Fibroblast of peridontal ligament (primary cell): ENCODE measurements around the gene ACLY.
A peak's percentile ranks its signal among the peaks of the same experiment; 100 is the strongest.
"Not testable (repeated sequence)": the region's sequence is repeated elsewhere in the genome, so short reads cannot be mapped to it uniquely, and the experiment has no call there.

Experiments used
- DNase-seq: peaks from one replicate; pipeline ENCODE4 v3.0.0-alpha.2; 2010; ENCODE audit errors: extremely low read depth

ACLY gene

GRCh38 chr17:41873559-41874292 lies 45.0 kb downstream of the ACLY start:
- no peak for DNase-seq

GRCh38 chr17:41871789-41872188 lies 47.0 kb downstream of the ACLY start:
- no peak for DNase-seq

- no peak for DNase-seq
Measured at GRCh38 chr17:41870627-41871026, 48.1 kb downstream of the ACLY start.

- no peak for DNase-seq
Measured at GRCh38 chr17:41870097-41870496, 48.7 kb downstream of the ACLY start.

- no peak for DNase-seq
Measured at GRCh38 chr17:41869426-41869825, 49.3 kb downstream of the ACLY start.

- no peak for DNase-seq
Measured at GRCh38 chr17:41868568-41868967, 50.2 kb downstream of the ACLY start.

- no peak for DNase-seq
Measured at GRCh38 chr17:41865596-41865893, 53.2 kb downstream of the ACLY start.

GRCh38 chr17:41864836-41865595 lies 53.7 kb downstream of the ACLY start, which contains the start of gene KLHL11:
TSS of gene KLHL11 (minus strand) at chr17:41865423. CDS start at chr17:41865370, 53 bp downstream.
- peak; percentile 82 for DNase-seq

- peak; percentile 27 for DNase-seq
Measured at GRCh38 chr17:41864498-41864835, 54.3 kb downstream of the ACLY start.

GRCh38 chr17:41863074-41863848 lies 55.5 kb downstream of the ACLY start:
- no peak for DNase-seq

- DNase-seq, result no peak
Measured at GRCh38 chr17:41860254-41860931, 58.4 kb downstream of the ACLY start.

GRCh38 chr17:41851382-41851781 lies 67.4 kb downstream of the ACLY start:
- not testable (repeated sequence) for DNase-seq

- no peak for DNase-seq
Measured at GRCh38 chr17:41849251-41849990, 69.3 kb downstream of the ACLY start.

GRCh38 chr17:41848788-41849187 lies 70.0 kb downstream of the ACLY start:
- DNase-seq, result peak; percentile 56

- no peak for DNase-seq
Measured at GRCh38 chr17:41844971-41845370, 73.8 kb downstream of the ACLY start.

GRCh38 chr17:41840781-41841180 lies 78.0 kb downstream of the ACLY start:
- not testable (repeated sequence) for DNase-seq

GRCh38 chr17:41839448-41839847 lies 79.3 kb downstream of the ACLY start:
- DNase-seq, result not testable (repeated sequence)

GRCh38 chr17:41837761-41838538 lies 80.8 kb downstream of the ACLY start, which contains the start of gene KLHL10:
TSS of gene KLHL10 (plus strand) at chr17:41837825. CDS start at chr17:41837933, 108 bp downstream.
- no peak for DNase-seq

- DNase-seq, result no peak
Measured at GRCh38 chr17:41836550-41837196, 82.1 kb downstream of the ACLY start.
